Epithelial cell of proximal tubule (primary cell): ENCODE data around the gene MN1. TPM values are rescaled to one million over a fixed set of nuclear protein-coding genes. Genes with fewer than 3 reads are reported as not detected.

Source experiments
- DNase-seq: peaks from one replicate; pipeline ENCODE4 v3.0.0-alpha.2; 2011; ENCODE audit warnings: low read depth
- H3K4me3 ChIP-seq: 2 replicates; pipeline ENCODE4 v1.5.1; 2011; ENCODE audit warnings: low read depth, mild to moderate bottlenecking, low read length
- total RNA-seq: library from RNA; depleted of rRNA; stranded (reverse); fragments of >200 nt; gene quantifications from 2 replicates; pipeline ENCODE4 v1.2.3, GENCODE V29; 2015
- TF ChIP-seq, protein P1 (sequence below): conservative IDR thresholded peaks from 2 replicates; pipeline ENCODE4 v1.5.1; 2012; ENCODE audit warnings: low read depth, mild to moderate bottlenecking, low read length

The MN1 gene
- total RNA-seq, 1 donor from 2014 or later = 0.06 TPM

DNA sequence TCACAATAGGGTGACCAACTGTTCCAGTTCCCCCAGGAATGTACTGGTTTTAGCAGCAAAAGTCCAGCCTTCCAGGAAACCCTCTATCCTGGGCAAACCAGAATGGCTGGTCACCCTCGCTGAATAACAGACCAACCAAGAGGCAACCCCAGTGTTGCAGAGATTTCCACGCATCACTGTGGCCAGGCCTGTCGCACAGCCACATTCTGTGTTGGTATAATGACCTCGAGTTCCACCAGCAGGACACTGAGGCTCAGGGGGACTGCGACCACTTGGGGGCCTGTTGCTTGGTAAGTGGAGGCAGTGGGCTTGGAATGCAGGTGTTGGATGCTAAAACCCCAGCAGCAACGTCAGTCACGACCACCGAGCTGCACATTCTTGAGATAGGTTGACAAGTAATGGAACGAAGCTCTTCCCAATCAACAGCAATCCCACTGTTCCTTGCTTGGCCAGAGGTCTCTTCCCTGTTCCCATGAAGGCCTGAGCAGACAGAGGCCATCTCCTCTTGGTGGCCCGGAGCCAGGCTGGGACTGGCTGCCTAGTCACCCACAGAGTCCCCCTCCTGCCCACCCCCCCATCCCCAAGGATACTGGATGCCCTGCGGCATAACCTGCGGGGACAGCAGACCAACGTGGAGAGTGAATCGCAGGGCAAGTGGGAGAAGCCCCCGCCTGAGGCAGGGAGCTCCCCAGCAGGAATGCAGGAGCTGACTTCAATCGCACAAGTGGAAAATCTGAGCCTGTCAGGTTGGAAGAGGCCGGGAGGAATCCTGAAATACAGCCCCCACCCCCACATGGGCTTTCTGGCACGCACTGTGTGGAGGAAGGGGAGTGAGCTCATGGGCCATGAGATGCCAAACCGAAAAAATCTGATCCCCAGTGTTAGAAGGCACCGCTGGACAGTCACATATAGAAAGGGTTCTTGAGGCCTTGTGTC is 43.4 kb upstream of the MN1 start:
- no peak for DNase-seq
- TF ChIP-seq, protein P1, sequence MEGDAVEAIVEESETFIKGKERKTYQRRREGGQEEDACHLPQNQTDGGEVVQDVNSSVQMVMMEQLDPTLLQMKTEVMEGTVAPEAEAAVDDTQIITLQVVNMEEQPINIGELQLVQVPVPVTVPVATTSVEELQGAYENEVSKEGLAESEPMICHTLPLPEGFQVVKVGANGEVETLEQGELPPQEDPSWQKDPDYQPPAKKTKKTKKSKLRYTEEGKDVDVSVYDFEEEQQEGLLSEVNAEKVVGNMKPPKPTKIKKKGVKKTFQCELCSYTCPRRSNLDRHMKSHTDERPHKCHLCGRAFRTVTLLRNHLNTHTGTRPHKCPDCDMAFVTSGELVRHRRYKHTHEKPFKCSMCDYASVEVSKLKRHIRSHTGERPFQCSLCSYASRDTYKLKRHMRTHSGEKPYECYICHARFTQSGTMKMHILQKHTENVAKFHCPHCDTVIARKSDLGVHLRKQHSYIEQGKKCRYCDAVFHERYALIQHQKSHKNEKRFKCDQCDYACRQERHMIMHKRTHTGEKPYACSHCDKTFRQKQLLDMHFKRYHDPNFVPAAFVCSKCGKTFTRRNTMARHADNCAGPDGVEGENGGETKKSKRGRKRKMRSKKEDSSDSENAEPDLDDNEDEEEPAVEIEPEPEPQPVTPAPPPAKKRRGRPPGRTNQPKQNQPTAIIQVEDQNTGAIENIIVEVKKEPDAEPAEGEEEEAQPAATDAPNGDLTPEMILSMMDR = no peak
- no peak overlapping the region for H3K4me3 ChIP-seq

DNA sequence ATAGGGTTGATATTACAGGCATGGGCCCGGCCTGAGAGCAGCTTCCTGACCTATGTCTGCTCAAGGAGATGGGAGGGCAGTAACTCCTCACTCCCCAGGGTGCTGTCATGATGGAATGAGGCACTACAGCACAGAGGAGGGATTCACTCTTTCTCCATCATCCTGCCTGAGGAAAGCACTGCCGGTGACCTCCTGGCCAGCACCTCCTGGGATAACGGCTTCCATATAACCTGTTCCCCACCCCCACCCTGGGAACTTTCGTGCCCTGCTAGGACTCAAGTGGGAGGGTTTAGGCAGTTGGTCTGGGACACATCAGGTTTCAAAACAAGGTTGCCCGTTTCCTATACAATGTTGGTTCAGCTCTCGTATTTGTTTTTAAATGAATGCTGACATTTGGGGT is 42.7 kb upstream of the MN1 start:
- DNase-seq = no peak
- H3K4me3 ChIP-seq = no peak overlapping the region
- TF ChIP-seq, protein P1 = no peak

DNA sequence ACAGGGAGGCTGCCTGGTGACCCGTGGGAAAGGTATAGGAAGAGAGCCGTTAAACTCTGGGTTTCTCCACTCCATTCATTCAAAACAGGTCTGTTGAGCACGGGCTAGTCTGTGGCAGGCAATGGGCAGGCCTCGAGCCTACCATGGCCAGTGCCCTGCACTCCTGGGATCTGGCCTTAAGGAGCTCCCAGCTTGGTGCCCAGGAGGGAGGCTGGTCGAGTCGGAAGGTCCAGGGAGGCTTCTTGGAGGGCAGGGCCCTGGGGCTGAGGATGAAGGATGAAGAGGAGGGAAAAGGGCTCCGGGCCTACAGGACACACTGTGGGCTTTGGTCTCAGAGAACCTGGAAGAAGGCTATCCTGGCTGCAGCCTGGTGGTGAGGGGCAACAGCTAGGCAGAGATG is 41.9 kb upstream of the MN1 start:
- TF ChIP-seq, protein P1 = no peak
- no peak for DNase-seq
- H3K4me3 ChIP-seq = no peak overlapping the region

DNA sequence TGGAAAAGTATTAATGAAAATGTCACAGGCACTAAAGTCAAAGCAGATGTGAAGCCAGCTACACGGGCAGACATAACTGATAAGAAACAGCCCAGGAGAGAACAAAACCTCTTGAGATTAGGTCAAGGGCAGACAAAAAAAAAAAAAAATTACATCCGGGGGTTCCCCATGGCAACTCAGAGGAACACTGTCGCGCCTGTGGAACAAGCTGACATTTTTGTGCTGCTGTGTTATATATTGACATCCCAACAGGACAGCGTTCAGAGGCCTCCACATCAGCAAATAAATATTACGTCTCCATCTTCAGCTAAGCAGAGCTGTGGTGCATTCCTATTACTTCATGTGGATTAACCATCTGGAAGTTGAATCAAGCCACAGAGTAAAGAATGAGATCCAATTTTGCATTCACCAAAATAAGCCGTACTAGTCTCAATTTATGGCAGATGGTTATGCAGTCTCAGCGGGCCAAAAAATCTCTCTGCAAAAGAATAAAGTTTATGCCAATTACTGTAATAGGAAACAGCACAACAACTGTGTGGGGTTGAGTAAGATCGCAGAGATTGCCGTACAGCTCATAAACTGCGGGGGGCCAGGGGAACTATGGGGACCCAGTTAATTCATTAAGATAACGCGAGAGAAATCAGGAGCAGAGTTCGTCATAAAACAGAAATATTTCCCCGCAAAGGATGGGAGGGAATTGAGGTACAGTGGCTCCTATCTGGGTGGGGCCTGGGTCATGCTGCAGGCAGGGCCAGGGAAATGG is 41.3 kb upstream of the MN1 start:
- DNase-seq = no peak
- H3K4me3 ChIP-seq = no peak overlapping the region
- TF ChIP-seq, protein P1 = no peak

DNA sequence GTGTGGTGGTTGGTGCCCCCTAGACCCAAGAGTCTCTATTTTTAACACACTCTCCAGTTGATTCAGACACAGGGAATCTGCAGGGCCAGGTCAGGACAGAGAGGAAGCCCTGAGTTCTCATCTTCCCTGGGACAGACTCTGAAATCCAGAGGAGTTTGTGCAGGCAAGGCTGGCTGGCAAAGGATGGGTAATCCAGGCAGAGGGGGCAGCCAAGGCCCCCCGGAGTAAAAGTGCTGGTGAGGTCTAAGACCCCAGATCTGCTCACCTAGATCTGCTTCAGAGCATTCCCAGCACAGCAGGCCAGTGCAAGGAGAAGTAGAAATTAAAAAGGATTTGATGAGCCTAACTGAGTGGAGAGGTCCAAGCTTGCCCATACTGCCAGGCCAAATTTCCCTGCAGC is 40.6 kb upstream of the MN1 start:
- H3K4me3 ChIP-seq = no peak overlapping the region
- no peak for DNase-seq
- TF ChIP-seq, protein P1 = no peak

DNA sequence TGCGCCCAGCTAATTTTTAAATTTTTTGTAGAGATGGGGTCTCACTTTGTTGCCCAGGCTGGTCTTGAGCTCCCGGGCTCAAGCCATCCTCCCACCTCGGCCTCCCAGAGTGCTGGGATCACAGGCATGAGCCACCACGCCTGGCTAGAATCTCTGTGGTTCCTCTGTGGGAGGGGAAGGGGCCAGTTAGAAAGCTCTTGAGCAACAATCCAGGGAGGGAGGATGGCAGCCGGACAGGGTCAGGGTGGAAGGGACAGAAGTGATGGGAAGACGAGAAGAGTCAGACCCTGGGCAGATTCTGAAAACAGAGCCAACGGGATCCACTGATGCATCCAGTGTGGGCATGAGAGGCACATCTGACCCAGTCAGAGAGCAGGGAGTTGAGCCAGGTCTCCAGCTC is 38.9 kb upstream of the MN1 start:
- no peak for DNase-seq
- no peak overlapping the region for H3K4me3 ChIP-seq
- TF ChIP-seq, protein P1 = no peak
